Erythroblast (primary cell): ENCODE results near the gene ANKRD52.
A peak's percentile ranks its signal among the peaks of the same experiment; 100 is the strongest.

Experiments used
- DNase-seq, 2 experiments: peaks; one replicate each; lab custom pipeline; 2025; lab: John Stamatoyannopoulos, UW
- GATA1 ChIP-seq: IDR thresholded peaks from 2 replicates; pipeline ENCODE4 v1.6.1; 2011; ENCODE audit warnings: low read depth, mild to moderate bottlenecking, control low read depth, low read length, moderate library complexity
- POLR2A ChIP-seq: IDR thresholded peaks from 2 replicates; pipeline ENCODE4 v1.6.1; 2011; ENCODE audit warnings: mild to moderate bottlenecking, low read length

ANKRD52 gene

GRCh38 chr12:56223571-56224101 is 34.5 kb downstream of the ANKRD52 start:
- DNase-seq, result no peak
- TF ChIP-seq POLR2A (no peak), GATA1 (no peak)

DNA sequence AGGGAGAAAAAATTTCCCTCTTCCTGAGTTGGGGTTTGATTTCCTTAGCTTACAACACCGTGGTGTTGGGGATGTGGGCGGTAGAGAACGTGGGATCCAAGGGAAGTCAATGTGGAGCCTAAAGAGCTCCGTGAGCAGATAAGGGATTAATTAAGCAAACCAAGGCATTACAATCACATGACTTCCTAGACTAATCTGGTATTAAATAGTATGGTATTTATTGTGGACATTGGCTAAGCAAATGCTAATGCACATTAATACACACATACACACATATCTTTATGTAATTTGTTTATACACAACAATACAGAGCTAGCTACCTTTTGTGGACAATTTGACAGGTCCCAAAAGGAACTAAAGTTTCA is 35.7 kb downstream of the ANKRD52 start:
- TF ChIP-seq GATA1, result no peak
- TF ChIP-seq POLR2A, result no peak
- no peak for DNase-seq

DNA sequence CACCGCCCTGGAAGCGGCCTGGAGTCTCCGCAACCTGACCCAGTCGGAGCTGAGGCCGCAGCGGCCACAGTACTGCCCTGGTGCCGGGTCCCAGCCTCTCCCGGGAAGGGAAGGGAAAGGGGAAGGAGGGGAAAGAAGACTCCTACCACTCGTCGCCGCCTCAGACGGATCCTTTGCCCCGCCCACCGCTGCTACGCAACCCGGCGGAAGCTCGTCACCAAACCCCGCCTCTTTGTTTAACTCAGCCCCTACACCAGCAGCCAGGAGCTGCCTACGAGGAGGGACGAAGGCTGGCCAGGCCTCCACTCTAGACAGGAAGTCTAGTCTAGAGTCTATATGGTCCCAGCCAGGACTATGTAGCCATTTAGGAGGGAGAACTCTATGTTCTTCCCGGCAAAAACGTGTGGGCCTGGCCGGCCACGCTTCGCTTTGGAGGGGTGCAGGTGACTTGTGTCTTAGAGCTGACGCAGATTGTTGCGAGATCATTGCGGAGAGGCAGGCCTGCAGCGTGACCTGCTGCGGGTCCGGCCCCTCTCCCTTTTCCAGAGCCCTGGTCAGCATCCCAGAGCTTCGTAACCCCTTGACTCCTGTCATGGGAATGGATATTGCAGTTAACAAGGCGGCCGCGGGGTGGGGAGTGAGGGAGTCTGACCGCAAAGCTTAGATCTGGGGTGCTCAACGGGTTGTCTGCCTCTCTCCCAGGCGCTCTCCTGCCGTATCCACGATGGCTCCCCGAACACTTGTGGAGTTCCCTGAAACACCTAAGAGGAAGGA is 36.2 kb downstream of the ANKRD52 start, which contains the start of gene RNF41:
TSS of gene RNF41 (minus strand) at position 166 of the 774 bp plus-strand sequence. CDS start 7,875 bp downstream, outside the sequence.
- peak; percentile 94 to 96 for DNase-seq
- TF ChIP-seq GATA1 (no peak), POLR2A (peak; percentile 98)

GRCh38 chr12:56221232-56221756 is 36.9 kb downstream of the ANKRD52 start:
- no peak for TF ChIP-seq GATA1
- no peak for TF ChIP-seq POLR2A
- DNase-seq, result peak; percentile 59 to 75

DNA sequence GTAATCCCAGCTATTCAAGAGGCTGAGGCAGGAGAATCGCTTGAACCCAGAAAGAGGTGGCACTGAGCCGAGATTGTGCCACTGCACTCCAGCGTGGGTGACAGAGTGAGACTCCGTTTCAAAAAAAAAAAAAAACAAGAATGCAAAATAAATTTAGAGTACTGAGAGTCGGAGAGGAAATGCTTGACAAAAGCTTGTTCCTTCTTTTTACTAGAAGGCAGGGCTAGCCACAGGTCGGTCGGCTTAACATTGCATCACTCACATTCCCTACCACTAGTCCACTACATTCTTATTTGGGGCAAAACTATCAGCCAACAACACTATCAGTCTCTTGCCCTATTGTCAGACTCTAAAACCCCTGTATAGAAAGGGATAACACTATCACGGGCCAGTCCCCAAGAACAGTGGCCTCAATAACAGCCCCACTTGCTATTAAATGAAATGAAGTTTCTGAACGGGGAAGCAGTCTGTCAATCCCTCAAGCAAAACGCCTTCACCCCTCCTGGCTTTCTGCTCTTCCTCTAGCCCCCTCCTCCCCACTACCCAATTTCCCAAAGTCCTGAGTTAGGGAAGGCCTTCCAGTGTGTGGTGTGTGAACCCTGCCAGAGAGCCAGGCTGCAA is 37.5 kb downstream of the ANKRD52 start:
- no peak for TF ChIP-seq POLR2A
- no peak for TF ChIP-seq GATA1
- peak; percentile 61 to 79 for DNase-seq

- no peak for TF ChIP-seq GATA1
- no peak for TF ChIP-seq POLR2A
- DNase-seq, result no peak
These were observed 38.3 kb downstream of the ANKRD52 start for GRCh38 chr12:56219840-56220239.

GRCh38 chr12:56216461-56216860 is 41.7 kb downstream of the ANKRD52 start:
- no peak for DNase-seq
- TF ChIP-seq POLR2A (no peak), GATA1 (no peak)

- no peak for DNase-seq
- TF ChIP-seq GATA1 (no peak), POLR2A (no peak)
These were observed 44.3 kb downstream of the ANKRD52 start for GRCh38 chr12:56213878-56214277.

DNA sequence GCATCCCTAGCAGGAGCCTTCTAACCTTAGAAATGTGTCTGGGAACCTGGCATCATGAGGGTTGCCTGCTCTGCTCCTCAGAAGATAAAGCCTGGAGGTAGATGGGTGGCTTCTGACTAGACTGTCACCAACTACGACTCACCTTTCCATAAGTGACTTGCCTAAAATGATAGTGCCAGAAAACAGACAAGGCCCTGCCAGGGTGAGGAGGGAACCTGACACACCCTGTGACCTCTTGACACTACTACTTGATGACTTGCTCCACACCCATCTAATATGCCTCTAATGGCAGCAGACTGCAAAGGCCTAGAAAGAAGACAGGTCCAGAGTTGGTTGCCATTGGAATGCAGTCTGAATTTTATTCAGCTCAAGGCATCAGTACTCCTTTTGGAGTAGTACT is 45.8 kb downstream of the ANKRD52 start:
- peak; percentile 71 to 82 for DNase-seq

GRCh38 chr12:56208006-56208405 is 50.2 kb downstream of the ANKRD52 start:
- no peak for TF ChIP-seq POLR2A
- no peak for DNase-seq

More for the DNA sequence above, 45.8 kb downstream of the ANKRD52 start:
- TF ChIP-seq GATA1, result no peak
- no peak for TF ChIP-seq POLR2A

- DNase-seq, result peak; percentile 67 to 81
- no peak for TF ChIP-seq POLR2A
- TF ChIP-seq GATA1, result no peak
These were observed 51.6 kb downstream of the ANKRD52 start for GRCh38 chr12:56206452-56207166.

- DNase-seq, result peak; percentile 13 to 14
- no peak for TF ChIP-seq POLR2A
- no peak for TF ChIP-seq GATA1
These were observed 52.7 kb downstream of the ANKRD52 start for GRCh38 chr12:56205445-56205844.

DNA sequence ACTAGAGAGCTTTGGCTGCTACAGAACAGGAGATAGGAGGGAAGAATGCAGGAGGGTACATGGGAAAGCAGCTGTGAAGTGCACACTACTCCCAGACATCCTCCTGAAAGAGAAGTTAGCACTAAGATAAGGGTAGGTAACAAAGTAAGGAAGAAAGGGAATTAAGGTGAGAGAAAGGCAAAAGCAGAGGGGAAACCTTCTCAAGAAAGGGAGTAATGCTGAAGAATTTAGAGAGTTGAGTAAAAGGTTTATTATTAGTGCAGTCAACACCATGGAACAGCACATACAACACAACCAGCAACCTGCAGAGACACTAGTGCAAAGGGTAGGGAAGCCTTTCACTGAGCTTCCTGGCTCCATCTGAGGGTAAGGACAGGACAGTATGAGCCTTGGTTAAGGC is 53.9 kb downstream of the ANKRD52 start:
- TF ChIP-seq GATA1 (no peak), POLR2A (no peak)
- no peak for DNase-seq
